Measurements from ENCODE around the gene ATXN10.

Gene ATXN10

DNA sequence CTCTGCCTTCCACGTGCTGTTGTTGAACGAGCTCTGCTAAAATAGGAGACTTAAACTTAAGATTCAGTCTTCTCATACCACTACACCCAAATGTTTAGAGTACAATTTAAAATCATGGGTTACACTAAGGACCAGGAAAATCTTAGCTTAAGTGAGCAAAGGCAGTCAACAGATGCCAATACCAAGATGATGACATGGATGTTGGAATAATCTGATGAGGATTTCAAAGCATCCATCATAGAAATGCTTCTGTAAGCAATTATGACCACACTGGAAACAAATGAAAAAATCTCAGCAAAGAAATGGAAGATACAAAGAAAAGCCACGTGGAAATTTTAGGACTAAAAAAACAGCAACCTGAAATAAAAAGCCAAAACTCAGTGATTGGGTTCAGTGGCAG is 109.8 kb downstream of the ATXN10 start:
- TF ChIP-seq SIN3A (IDR thresholded peaks at IDR 0.05; ENCODE audit: borderline replicate concordance, insufficient read depth, low read length) (no peak), FOXP2 (optimal IDR thresholded peaks at IDR 0.05; ENCODE audit: borderline replicate concordance, extremely low read depth, extremely low read length, insufficient read depth) (no peak), TAF1 (IDR thresholded peaks at IDR 0.05; ENCODE audit: borderline replicate concordance, insufficient read depth, low read length) (no peak), POLR2AphosphoS5 (IDR thresholded peaks at IDR 0.05; ENCODE audit: low read depth, low read length) (no peak)
- TF ChIP-seq, protein P1, sequence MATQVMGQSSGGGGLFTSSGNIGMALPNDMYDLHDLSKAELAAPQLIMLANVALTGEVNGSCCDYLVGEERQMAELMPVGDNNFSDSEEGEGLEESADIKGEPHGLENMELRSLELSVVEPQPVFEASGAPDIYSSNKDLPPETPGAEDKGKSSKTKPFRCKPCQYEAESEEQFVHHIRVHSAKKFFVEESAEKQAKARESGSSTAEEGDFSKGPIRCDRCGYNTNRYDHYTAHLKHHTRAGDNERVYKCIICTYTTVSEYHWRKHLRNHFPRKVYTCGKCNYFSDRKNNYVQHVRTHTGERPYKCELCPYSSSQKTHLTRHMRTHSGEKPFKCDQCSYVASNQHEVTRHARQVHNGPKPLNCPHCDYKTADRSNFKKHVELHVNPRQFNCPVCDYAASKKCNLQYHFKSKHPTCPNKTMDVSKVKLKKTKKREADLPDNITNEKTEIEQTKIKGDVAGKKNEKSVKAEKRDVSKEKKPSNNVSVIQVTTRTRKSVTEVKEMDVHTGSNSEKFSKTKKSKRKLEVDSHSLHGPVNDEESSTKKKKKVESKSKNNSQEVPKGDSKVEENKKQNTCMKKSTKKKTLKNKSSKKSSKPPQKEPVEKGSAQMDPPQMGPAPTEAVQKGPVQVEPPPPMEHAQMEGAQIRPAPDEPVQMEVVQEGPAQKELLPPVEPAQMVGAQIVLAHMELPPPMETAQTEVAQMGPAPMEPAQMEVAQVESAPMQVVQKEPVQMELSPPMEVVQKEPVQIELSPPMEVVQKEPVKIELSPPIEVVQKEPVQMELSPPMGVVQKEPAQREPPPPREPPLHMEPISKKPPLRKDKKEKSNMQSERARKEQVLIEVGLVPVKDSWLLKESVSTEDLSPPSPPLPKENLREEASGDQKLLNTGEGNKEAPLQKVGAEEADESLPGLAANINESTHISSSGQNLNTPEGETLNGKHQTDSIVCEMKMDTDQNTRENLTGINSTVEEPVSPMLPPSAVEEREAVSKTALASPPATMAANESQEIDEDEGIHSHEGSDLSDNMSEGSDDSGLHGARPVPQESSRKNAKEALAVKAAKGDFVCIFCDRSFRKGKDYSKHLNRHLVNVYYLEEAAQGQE (IDR thresholded peaks at IDR 0.05; ENCODE audit: insufficient read depth in 1 of 2, low read depth in 2 of 2, low read length in 2 of 2): no peak

DNA sequence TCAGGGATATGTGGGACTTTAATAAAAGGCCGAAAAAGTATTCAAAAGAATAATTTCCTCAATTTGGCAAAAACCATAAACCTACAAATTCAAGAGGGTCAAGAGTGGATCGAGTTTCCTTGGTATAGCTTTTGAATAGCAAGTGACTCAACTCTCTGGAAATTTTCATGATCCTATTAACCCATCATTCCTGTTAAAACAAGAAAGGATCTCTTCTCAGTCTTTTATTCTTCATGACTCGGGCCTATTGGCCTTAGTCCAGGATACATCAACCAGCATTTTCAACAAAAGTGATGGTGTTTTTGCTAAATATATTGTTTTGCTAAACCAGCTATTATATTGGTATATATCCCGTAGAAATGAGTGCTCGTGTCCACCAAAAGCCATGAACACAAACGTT is 110.3 kb downstream of the ATXN10 start:
- no peak for TF ChIP-seq FOXP2 (optimal IDR thresholded peaks at IDR 0.05; ENCODE audit: borderline replicate concordance, extremely low read depth, extremely low read length, insufficient read depth)
- TF ChIP-seq, protein P1 (IDR thresholded peaks at IDR 0.05; ENCODE audit: insufficient read depth in 1 of 2, low read depth in 2 of 2, low read length in 2 of 2): no peak
- no peak for TF ChIP-seq POLR2AphosphoS5 (IDR thresholded peaks at IDR 0.05; ENCODE audit: low read depth, low read length)
- no peak for TF ChIP-seq SIN3A (IDR thresholded peaks at IDR 0.05; ENCODE audit: borderline replicate concordance, insufficient read depth, low read length)
- TF ChIP-seq TAF1 (IDR thresholded peaks at IDR 0.05; ENCODE audit: borderline replicate concordance, insufficient read depth, low read length): no peak

DNA sequence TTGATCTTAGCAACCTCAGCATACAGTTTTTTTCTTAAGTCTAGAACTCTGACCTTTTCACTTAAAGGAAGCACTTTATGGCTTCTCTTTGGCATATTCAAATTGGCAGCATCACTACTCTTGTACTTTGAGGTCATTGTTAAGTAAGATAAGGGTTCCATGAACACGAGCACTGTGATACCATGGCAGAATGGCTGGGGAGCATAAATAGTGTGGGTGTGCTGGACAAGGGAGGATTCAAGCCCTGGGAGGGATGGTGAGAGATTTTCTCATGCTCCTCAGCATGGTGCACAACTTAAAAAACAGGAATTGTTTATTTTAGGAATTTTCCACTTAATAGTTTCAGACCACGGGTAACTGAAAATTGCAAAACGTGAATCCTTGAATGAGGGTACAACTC is 111.4 kb downstream of the ATXN10 start:
- TF ChIP-seq POLR2AphosphoS5 (IDR thresholded peaks at IDR 0.05; ENCODE audit: low read depth, low read length) (no peak), TAF1 (IDR thresholded peaks at IDR 0.05; ENCODE audit: borderline replicate concordance, insufficient read depth, low read length) (no peak), SIN3A (IDR thresholded peaks at IDR 0.05; ENCODE audit: borderline replicate concordance, insufficient read depth, low read length) (no peak), FOXP2 (optimal IDR thresholded peaks at IDR 0.05; ENCODE audit: borderline replicate concordance, extremely low read depth, extremely low read length, insufficient read depth) (no peak)
- TF ChIP-seq, protein P1 (IDR thresholded peaks at IDR 0.05; ENCODE audit: insufficient read depth in 1 of 2, low read depth in 2 of 2, low read length in 2 of 2): no peak

DNA sequence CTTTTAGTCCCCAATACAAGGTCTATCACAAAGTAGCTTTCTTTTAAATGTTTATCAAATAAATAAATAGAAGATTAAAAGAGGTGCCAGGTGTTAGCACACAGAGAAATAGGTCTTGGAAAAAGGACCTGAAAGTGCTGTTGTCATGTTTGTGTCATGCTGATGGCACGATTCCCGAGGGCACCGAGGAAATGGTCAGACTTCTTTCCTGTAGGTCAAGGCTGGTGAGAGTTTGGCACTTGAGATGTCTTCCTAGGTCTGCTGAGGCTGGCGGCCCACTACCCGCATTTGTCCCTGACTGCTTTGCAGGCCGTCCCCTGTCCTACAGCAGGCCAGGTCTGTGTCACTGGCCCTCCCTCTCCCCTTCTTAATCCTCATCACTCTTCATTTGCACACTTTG is 112.1 kb downstream of the ATXN10 start:
- TF ChIP-seq, protein P1 (IDR thresholded peaks at IDR 0.05; ENCODE audit: insufficient read depth in 1 of 2, low read depth in 2 of 2, low read length in 2 of 2): no peak

Measured in PFSK-1 (cell line).